GM18517 (cell line): Measurements from ENCODE around the gene HNRNPDL.
A peak's percentile ranks its signal among the peaks of the same experiment; 100 is the strongest.
"Not testable (repeated sequence)": the region's sequence is repeated elsewhere in the genome, so short reads cannot be mapped to it uniquely, and the experiment has no call there.

Experiments used
- ATAC-seq: cut with Tn5 transposase; IDR thresholded peaks from one replicate; pipeline ENCODE4 v1.9.1; 2021; ENCODE audit warnings: mild to moderate bottlenecking, moderate library complexity; ENCODE audit not compliant: unreplicated experiment

The HNRNPDL gene

DNA sequence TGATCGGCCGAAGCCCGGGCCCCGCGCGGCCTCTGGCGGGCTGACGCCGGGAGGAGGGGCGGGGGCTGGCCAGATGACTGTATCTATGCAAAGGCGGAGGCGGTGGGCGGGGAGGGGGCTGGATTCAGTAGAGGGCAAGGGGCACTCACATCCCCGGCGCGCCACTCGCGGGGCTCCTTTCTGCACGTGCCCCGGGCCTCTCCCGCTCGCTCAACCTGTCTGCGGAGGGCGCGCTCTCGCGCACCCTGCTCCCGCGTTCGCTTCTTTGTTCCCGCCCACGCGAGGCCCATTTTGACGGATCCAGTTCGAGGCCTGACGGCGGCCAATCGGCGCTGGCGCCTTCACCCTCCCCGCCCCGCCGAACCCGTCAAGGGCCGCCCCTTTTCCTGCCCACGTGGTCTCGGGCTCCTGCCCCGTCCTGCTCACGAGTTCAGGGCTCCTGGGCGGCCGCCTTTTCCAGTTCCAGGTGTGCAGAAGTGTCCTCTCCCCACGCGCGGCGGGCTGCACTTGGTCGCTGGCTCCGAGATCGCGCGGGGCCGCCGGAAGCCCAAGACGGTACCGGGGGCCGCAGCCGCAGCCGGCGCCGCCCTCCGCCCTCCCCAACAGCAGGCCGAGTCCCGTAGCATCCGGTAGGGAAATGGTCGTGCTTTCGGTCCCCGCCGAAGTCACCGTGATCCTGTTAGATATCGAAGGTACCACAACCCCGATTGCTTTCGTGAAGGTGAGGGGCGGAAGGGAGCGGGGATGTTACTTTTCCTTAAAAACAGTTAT, at the start of gene HNRNPDL, which contains the start of gene ENOPH1:
Gene HNRNPDL (minus strand): TSS at position 270 of the 771 bp plus-strand sequence. CDS start 772 bp downstream, outside the sequence.
Gene ENOPH1 (plus strand): TSS at position 398 of the 771 bp plus-strand sequence. CDS start 240 bp downstream, at position 638.
- peak; percentile 79 for ATAC-seq

DNA sequence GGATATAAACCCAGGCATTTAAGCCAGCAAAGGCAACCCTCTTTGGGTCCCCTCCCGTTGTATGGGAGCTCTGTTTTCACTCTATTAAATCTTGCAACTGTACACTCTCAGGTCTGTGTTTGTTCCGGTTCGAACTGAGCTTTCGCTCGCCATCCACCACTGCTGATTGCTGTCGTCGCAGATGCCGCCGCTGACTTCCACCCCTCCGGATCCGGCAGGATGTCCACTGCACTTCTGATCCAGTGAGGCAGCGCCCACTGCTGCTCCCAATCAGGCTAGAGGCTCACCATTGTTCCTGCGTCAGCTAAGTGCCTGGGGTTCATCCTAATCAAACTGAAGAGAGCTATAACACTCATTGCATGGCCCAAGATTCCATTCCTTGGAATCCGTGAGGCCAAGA, 49.3 kb upstream of the HNRNPDL start:
- ATAC-seq: no peak

GRCh38 chr4:82477469-82477868, 47.2 kb upstream of the HNRNPDL start:
- not testable (repeated sequence) for ATAC-seq

GRCh38 chr4:82475931-82476330, 45.7 kb upstream of the HNRNPDL start:
- ATAC-seq: not testable (repeated sequence)

GRCh38 chr4:82473621-82474164, 43.4 kb upstream of the HNRNPDL start:
- no peak for ATAC-seq

- not testable (repeated sequence) for ATAC-seq
Observed at GRCh38 chr4:82473080-82473479, 42.8 kb upstream of the HNRNPDL start.

- no peak for ATAC-seq
Observed at GRCh38 chr4:82469791-82470345, 39.6 kb upstream of the HNRNPDL start.

GRCh38 chr4:82467471-82467870, 37.2 kb upstream of the HNRNPDL start:
- no peak for ATAC-seq

- no peak for ATAC-seq
Observed at GRCh38 chr4:82463221-82463620, 33.0 kb upstream of the HNRNPDL start.

- peak; percentile 69 for ATAC-seq
Observed at GRCh38 chr4:82462415-82462831, 32.2 kb upstream of the HNRNPDL start.

DNA sequence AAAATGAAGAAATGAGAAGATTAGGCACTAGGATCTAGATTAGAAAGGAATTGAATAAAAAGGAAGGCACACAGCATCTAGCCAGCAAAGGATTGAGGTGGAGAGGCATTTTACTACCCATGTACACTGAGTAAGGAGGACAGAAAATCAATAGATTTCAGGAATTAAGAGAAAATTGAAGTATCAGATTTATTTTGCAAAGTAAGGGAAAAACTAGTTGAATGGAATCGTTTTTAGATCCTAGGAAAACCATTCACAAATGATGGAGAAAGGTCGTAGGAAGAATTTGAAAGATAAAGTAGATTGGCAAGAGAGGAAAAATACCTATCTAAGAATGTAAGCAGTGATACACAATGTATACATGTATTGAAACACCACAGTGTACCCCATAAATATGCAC, 31.4 kb upstream of the HNRNPDL start:
- no peak for ATAC-seq

DNA sequence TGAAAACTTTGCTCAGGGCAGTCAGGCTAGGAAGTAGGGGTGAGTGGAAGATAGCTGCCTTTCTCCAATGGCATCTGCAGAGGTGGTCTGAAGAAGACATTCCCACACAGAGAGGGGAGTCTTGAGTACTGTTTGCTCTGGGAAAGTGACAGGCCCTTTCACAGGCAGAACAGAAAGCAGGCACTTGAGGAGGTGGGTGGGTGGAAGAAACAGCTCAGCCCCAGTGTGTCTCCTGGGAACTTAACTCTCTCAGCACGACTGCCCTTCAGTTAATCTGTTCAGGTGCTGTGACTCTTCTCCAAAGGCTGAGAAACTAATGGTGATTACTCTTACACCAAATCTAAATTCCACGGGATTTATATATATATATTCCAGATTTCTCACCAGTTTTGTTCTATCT, 28.5 kb upstream of the HNRNPDL start:
- no peak for ATAC-seq

DNA sequence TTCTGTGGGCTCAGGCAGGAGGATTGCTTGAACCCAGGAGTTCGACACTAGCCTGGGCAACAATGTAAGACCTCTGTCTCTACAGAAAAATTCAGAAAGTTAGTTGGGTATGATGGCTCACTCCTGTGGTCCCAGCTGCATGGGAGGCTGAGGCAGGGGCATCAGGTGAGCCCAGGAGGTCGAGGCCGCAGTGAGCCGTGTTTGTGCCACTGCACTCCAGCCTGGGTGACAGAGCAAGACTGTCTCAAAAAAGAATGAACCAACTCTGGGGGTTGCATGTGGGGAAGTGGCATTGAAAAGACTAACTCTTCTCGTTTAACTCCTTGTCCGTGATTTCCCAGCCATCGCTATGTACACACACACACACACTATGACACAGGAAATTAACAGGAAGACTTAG, 27.0 kb upstream of the HNRNPDL start:
- no peak for ATAC-seq

DNA sequence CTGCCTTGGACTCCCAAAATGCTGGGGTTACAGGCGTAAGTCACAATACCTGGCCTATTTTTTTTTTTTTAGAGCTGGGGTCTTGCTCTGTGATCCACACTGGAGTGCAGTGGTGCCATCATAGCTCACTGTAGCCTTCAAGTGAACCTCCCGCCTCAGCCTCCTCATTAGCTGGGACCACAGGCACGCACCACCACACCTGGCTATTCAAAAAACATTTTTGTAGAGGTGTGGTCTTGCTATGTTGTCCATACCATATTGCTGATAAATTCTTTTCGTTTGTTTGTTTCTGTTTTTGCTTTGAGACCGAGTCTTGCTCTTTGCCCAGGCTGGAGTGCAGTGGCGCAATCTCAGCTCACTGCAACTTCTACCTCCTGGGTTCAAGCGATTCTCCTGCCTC, 21.8 kb upstream of the HNRNPDL start:
- no peak for ATAC-seq

DNA sequence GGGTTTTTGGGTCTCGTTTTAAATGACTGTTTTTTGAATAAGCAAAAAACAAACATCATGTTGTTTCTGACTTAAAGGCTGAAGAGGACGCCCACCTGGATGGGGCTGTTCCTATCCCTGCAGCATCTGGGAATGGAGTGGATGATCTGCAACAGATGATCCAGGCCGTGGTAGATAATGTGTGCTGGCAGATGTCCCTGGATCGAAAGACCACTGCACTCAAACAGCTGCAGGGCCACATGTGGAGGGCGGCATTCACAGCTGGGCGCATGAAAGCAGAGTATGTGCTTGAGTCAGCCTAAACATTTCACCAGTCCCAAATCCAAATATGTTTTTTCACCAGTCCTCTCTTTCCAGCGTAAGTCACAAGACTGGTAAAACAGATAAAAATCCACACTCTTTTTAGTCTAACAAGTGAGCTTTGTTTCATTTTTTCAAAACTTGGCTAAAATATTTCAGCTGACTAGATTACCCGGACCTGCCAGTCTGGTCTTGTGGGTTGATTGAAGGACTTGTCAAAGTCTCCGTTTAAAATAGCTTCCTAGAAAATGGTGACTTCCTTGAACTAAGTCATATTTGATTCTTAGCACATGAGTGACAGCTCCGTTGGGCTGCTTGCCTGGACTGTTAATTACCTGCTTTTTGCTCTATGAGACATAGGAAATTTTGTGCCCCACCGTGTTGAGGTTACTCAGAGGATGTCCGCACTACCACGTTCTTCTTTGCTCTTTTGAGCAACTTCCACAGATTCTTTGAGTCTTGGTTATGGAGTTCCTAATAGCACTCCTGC, 20.9 kb upstream of the HNRNPDL start:
- ATAC-seq: no peak

DNA sequence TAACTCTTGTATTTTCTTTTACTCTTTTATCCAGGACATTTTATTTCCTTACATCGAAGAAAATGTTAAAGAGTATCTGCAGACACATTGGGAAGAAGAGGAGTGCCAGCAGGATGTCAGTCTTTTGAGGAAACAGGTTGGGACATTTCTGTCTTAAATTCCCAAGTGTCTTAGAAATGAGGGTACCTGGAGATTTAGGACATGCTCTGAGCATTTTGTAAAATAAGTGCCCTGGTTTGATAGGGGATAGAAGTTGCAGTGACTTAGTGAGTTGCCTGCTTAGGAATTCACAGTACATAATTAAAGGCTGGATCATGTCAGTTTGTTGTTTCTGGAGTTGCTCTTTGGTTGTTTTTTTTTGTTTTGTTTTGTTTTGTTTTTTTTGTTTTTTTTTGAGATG, 17.6 kb upstream of the HNRNPDL start:
- no peak for ATAC-seq

- no peak for ATAC-seq
Observed at GRCh38 chr4:82439088-82439487, 8.8 kb upstream of the HNRNPDL start.

- no peak for ATAC-seq
Observed at GRCh38 chr4:82437285-82438005, 7.2 kb upstream of the HNRNPDL start.

- no peak for ATAC-seq
Observed at GRCh38 chr4:82436780-82437179, 6.5 kb upstream of the HNRNPDL start.

- ATAC-seq: no peak
Observed at GRCh38 chr4:82436130-82436529, 5.9 kb upstream of the HNRNPDL start.

DNA sequence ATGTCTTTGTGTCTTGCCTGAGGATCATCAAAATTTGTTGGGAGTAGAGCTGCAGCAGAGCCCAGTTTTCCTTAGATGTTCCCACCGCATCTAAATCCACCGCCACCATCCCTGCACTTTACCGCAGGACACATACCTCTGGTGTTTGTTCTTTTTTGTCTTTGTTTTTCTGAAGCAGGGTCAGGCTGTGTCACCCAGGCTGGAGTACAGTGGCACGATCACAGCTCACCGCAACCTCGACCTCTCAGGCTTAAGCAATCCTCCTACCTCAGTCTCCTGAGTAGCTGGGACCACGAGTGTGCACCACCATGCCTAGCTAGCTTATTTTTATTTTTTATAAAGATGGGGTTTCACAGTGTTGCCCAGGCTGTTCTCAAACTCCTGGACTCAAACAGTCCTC, 4.7 kb upstream of the HNRNPDL start:
- no peak for ATAC-seq
